COLO668 (cell line): ENCODE results near the gene TTC7B.
A peak's percentile ranks its signal among the peaks of the same experiment; 100 is the strongest.

ENCODE experiments used
- DNase-seq: peaks from one replicate; lab custom pipeline; 2025; ENCODE audit not compliant: unreplicated experiment; lab: John Stamatoyannopoulos, UW

Gene TTC7B

DNA sequence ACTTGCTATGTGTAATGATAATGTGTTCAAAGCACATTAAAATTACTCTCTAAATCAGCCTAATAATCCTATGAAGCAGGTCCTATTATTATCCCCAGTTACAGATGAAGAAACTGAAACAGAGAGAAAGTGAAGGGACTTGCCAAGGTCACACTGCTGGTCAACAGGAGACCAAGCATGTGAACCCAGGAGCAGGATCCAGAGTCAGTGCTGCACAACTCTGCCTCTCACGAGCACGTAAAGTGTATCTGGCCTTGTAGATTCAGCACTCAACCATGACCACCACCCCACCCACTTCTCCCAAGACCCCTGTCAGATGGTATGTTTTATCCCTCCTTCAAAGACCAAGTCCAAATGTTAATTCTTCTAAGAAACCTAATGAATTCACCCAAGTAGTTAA is 100.7 kb downstream of the TTC7B start:
- no peak for DNase-seq

DNA sequence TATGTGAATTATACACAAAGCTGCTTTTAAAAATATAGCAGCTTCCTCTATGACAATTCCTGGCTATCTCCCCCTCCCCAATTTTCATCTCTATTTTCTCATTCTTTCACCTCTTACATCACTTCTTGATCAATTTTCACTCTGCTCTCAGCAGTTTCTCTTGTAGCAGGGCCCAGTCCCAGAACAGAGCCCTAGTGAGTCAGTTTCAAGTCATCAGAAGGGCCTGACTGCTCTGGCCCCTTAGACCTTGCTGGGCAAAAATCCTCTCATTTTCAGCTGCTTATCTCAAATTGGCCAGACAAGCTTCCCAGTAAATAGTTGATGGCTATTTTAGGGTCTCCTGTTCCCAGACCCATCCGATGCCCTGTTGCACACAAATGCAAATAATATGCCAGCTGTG is 101.4 kb downstream of the TTC7B start:
- no peak for DNase-seq

DNA sequence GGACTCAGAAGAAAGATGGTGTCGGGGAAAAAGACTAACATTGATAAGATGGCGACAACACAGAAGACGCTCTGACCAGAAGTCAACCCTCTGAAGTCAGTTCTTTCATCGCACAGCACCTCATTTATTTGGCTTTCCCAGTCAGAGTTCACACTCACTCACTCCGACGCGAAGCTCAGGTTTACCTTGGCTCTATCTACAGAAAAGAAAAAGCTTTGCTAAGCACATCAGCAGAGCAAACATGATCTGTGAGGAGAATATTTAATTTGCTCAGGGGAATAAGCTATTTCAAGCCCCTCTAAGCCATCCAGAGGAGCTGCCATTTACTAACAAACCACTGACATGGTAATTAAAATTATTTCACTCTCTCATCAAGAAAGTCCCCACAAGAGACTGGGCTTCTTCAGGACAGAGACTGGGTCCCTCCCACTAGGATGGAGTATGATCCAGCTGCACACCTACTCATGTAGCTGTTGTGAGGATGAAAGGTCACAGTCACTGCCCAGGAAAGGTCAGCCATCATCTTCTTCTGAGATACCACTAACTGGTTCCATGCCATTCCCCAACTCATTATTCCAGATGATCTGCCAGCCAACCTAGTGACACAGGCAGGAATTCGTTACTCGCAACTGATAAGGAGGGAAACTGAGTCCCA is 111.4 kb downstream of the TTC7B start:
- no peak for DNase-seq

DNA sequence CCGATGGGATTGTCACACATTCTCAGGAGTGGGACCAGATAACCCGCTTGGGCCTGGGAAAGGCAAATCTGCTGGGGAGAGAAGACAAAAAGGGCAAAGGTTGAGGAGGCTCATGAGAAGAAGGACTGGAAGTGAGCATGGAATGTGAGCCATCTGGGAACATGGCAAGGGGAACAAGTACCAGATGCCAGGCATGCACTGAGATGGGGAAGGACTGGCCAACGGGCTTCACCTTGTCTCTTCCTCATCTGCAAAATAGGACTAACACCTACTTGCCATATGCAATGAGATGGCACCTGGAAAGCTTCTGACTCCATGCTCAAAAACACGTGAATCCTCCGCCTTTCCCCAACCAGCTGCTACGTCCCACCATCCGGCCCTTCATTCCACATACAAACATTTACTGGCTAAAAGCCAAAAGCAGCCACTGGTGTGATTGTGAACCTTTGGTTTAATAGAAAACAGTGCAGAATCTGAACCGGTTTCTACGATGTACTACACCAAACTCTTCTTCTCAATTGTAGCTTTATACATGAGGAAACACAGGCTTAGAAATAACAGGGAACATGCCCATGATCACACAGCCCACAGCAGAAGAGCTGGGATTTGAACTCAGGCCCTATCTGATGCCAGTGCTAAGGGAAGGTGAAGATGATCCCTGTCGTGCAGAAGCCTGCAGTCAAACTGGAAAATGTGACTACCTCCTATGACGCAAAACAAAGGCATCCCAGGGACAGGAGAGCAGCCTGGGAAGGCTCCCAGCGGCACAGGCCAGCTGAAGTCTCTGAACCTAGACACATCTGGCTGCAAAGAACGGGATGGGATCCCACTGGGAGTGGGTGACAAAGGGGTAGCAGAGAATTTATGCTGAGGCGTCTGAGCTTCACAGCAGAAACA is 112.1 kb downstream of the TTC7B start:
- DNase-seq, result no peak

DNA sequence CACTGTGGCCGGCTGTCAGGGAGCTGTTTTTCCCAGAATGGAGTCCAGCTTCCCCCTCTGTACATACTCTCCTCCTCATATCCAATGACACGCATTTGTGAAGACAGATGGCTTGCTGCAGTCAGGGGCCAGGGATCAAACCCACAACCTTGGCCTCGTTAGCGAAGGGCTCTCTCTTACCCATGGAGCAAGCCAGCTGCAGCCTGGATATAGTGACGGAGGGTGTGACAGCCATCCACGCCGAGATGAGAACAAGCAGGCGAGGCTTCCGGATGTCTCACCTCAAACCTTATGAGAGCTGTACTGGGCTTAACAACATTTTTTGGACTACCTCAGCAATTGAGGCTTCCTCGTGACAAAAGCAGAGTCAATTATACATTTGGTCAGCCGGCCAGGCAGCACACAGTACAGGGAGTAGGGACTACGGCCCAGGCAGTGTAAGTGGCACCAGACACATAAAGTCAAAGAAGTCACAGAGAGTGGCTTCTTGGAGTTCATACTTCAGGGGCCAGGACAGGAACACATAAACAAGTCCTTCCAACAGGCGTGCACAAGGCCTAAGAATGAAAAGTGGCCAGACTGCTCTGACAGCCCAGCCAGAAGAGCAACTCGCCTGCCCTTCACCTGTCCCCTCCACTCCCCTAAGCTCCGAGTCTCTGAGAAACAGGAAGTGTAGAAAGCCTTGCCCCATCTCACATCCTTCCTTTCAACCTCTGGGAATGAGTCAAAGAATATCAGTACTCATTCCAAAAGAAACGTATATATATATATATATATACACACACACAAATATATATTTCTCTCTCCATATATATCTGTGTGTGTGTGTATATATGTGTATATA is 115.1 kb downstream of the TTC7B start:
- DNase-seq, result no peak

DNA sequence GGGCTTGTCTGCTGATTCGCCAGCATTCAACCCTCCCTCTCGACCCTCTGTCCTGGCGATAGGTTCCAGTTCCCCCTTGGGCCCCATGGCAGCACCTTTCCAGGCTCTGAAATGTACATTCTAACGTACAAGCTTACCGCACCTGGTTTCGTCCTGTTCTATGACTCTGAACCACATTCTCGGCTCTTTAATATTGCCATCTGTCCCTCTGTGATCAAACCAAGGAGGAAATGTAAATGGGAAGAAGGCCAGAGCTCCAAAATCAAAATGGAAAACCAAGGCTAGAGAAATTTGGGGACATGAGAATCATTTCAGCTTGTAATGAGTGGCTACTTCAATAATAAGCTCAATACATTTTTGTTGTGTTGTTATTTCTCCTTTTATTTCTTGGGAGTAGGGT is 117.2 kb downstream of the TTC7B start:
- DNase-seq, result no peak

DNA sequence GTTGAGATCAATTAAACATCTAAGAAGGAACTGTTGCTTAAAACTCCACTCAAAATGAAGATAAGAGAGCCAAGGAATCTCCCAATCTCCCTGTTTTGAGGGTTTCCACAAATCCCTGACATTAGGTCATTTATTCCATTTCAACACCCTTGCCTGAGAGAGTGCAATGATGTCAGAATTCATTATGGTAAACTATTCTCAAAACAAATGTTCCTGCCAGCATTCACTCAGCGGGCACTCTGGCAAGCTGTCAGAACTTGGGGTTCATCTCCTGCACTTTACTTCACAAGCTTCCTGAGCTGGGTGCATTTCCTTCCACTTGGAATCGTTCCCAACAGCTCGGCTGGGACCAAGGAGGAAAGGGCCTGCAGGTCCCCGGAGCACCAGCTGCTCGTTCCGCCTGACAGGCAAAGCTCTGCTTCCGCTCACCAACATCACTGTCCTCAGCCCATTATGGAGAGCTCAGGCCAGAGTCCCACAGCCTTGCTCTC is 117.8 kb downstream of the TTC7B start:
- DNase-seq, result peak; percentile 44

DNA sequence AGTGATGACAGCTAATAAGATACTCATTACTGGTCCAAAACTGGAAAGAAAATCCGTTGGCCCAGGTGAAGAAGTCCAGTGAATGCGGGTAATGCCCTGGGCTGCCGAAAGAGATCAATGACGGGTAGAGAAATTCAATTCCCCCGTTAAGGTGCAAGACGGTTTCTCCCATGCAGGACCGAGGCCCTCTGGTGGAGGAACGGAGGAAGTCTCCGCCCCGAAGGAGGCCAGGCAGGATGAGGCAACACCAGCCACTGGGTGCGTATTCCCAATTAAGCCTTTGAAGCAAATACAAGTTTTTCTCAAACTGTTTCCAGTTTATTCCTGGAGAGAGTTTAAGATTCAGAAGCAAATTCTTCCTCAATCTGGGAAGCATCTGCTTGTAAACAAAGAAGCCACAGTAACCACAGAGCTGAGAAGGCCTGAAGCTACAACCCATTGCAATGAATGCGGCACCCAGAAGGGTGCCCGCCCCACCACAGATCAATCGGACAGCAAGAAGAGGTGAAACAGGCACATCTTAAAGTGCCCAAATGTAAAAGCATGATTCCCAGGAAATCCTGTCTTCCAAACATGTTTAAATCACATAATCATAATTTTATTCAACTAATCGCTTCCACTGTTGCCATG is 118.5 kb downstream of the TTC7B start:
- peak; percentile 83 for DNase-seq

DNA sequence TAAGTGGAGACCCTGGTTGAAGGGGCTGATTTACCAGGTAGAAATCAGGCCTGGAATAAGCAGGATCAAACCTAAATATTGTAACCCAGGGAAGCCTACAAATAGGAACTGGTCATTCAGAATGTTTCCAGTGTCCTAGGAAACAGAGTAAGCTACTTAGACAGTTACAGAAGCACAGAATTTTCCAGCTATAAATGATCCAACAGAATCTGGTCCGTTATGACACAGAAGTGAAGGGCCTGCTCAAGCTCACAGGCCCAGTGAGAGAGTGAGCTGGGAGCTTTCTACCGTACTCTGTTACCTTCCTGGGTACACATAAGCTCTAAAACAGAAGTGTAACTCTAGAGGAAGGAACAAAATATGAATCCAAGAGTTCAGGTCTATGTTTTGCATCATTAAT is 119.1 kb downstream of the TTC7B start:
- no peak for DNase-seq

DNA sequence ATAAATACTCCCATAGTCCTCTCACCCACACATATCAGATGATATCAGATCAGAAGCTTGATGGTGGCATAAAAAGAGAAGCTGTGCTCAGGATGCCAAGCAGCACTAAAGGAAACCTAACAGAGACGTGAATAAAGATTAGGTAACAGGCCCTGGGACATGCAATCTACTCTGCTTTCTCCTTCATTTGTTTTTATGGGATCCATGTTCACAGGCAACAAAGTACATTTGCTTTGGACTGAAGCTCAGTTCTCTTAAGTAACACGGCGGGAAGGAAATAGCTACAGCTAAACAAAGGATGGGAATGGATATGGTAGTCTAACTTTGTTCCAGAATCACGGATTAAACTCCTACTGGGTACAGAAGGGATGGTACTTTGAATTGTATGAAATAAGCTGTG is 119.5 kb downstream of the TTC7B start:
- no peak for DNase-seq

DNA sequence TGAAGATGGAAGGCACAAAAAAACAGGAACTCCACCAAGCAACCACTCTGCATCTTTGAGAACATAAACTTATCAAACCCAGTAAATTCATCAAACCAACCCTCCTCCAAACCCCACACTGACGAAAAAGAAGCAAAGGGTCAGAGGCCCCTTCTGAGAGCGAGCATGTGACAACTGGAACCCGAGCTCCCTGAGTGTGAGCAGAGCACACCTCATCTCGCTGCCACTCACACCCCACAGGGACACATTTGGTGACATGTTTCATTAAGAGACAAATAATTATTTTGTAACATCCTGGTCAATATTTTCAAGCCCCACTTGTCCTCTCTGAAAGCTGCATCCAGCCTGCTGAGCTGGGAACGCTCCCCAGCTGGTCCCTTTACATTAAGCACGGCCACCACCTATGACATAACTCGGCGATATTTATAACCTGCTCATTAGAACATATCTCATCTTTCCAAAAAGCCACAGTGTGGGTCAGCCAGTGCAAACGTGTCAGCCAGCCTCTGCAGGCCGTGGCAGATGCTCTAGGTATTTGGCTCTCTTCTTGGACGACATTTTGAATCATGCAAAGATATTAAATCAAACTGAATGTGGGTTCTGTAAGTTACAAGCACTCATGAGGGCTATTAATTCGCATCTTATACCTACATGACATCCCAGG is 120.1 kb downstream of the TTC7B start:
- DNase-seq, result no peak

DNA sequence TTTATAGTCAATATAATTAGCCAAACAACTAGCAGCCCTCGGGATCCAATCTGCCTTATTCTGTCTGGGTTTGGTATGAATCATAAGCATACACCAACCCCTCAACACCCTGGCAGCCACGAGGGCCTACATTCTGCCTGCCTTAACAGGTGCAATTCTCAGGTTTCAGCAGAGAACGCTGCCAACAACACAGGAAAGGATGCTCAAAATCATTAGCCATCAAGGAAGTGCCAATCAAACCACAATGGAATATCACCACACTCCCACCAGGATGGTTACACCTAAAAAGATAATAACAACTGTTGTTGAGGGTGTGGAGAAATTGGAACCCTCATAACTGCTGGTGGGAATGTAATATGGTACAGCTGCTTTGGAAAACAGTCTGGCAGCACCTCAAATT is 122.8 kb downstream of the TTC7B start:
- DNase-seq, result peak; percentile 71

DNA sequence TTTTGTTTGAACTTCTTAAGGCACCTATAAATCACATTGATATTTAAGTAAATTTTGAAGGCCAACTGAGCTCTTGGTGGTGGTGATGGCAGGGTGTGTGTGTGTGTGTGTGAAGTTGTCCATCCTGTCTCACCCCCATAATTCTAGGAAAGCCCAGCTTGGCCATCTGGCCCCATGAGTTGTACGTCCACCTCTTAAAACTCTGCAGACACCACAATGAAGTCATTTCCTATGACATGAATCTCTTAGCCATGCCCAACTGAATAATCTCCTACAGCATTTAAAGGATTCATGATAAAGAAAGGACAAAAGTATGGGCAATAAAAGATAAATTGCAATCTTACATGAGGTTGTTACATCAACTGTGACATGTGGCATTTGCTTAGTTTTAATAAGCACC is 123.4 kb downstream of the TTC7B start:
- DNase-seq, result no peak

DNA sequence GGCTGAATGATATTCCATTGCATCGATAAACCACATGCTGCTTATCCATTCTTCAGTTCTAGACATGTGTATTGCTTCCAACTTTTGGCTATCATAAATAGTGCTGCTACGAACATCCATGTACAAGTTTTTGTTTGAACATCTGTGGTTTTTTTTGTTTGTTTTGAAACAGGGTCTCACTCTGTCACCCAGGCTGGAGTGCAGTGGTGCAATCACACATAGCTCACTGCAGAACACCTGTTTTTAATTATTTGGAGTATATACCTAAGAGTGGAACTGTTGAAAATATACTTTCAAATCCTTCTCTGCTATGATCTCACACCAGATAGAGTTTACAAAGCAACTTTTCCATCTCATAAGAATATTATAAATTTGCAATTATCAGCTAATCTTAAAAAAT is 124.2 kb downstream of the TTC7B start:
- DNase-seq, result no peak

DNA sequence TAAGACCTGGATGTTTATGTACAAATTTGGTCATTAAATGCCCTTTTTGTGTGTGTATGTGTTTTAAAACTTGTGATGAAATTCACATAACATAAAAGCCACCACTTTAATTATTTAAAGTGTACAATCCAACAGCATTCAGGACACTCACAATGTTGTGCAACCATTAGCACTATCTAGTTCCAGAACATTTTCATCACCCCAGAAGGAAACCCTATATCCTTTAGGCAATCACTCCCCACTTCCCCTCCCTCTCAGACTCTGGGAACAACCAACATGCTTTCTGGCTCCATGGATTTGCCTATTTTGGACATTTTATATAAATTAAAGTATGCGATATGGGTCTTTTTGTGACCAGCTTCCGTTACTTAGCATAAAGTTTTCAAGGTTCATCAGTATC is 124.6 kb downstream of the TTC7B start:
- no peak for DNase-seq

DNA sequence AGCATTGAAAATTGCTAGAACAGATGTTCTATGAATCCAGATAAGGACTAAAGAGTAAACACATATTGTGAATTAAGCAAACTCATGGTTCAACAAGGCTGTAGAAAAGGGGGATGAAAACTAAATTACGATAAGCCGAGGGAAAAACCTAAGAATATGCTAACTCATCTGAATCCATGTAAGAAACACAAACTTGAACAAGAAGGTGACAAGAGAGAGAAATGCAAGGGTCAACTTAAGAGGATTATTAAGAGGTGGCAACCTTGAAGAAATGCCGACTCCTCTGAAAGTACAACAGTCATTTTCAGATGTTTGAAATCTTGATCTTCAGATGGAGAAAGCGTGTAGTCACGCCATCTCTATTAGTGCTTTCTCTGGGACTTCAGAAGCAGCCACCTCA is 128.6 kb downstream of the TTC7B start:
- no peak for DNase-seq

DNA sequence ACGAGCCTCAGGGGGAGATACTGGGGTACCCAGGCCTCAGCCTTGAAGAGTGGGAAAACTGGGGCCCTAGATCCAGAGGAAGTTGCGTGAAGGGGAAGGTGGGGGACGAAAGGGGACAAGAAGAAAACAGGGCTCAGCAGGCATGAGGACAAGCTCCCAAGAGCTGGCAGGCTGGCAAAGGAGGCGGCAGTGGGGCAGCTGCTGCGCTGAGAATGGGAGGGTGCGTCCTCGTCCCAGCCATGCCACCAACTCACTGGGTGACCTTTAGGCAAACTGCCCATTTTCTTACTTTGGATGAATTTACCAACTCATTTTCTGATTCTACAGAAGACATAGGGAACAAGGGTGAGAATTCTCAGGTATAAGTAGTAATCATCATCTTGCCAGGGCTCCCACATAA is 133.6 kb downstream of the TTC7B start:
- DNase-seq, result no peak

DNA sequence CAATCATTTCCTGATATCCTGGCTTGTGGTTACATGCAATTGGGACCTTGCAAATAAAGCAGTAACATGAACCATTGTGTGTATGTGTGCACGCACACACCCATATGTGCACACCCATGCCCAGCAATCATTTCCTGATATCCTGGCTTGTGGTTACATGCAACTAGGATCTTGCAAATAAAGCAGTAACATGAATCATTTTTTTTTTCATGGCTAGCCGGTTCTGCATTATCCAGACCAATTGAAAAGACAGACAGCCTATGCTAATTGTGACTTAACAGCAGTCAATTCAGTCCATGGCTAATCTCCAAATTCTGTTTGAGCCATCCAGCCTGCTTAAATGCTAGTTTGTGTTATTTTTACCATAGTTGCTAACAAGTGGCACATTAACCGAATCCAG is 134.3 kb downstream of the TTC7B start:
- no peak for DNase-seq

DNA sequence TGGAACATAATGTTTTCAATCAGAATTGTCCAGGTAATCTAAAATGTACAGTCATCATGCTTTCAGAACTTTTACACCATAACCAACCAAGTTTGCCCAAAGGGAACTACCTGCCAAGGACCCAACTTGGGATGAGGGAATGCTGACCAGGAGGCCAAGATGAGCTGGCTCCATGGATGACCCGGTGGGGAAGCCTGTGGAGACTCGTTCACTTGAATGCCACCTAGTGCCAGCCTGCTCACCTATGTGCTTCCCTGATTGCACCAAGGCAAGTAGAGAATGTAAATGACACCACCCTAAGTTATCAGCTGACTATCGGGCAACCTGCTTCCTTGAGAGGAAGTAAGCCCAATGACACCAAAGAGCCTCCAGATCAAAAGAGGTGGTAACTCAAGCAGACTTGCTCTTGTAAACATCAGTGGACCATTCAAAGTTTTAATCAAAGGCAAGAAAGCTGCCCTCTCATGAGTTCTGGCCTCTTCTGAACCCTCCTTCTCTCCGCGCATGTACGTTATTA is 137.3 kb downstream of the TTC7B start:
- no peak for DNase-seq

DNA sequence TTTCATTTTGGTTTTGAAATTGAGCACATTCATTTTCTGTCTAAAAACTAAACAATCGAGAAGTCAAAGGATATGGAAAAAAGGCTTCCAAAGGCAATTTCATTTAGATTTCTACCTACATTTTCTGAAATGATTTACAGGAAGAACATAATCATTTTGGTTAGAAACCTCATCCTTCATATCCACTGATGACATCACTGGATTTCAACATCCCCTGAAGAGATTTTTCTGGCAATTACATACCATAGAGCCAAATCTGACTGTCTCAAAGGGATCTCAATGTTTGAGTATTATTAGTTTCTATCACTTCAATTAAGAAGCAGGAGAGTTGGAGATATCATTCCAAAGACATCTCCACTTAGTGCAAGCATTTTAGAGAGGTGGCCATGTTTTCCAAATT is 137.8 kb downstream of the TTC7B start:
- DNase-seq, result no peak
